ENCODE data around the gene TMEM270. TPM values are rescaled to one million over a fixed set of nuclear protein-coding genes. Genes with fewer than 3 reads are reported as not detected.
A peak's percentile ranks its signal among the peaks of the same experiment; 100 is the strongest.
"Not testable (repeated sequence)": the region's sequence is repeated elsewhere in the genome, so short reads cannot be mapped to it uniquely, and the experiment has no call there.

TMEM270 gene
- total and polyA plus RNA-seq, 2 experiments from 2014 or later, result not detected

DNA sequence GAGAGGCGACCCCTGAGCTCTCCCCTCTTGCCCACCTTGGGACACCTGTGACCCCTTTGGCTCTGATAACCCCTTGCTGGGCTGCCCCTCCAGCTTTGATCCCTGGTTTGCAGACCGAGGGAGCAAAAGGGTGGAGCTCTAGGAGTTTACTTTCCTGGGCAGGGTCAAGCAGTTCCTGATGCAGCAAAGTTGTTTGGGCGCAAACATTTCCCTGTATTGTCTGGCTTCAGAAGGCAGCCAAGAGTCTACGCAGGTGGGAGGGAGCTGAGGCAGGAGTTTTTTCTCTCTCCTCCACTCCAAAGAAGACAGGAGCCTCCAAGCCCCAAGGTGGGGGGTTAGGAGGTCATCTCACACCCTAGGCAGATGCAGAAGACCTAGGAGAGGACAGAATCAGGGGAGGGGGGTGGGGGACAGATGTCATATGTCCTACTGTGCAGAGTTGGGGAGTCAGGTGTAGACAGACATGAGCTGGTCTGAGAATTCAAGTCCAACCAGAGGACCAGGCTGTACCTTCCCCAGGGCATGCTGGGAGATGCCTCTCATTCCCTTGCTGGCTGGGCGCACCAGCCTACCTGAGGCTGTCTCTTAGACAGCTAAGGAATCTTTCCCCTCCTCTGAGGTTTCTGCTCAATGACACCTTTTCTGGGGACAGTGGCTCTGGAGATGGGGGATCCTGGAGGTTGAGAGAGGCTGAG is 20.5 kb downstream of the TMEM270 start:
- Histone ChIP-seq H3K4me1 (ENCODE audit: low read depth) (peaks cover 4% of the 10 kb centered on the region), H3K27ac (no peak overlapping the region), H3K36me3 (no peaks in the 10 kb centered on the region), H3K9me3 (ENCODE audit: low read depth) (no peaks in the 10 kb centered on the region), H3K27me3 (peaks cover 36% of the 10 kb centered on the region), H3K4me3 (no peak overlapping the region)
- no peak for DNase-seq (ENCODE audit: low read depth in 1 of 2, low spot score in 1 of 2)
- TF ChIP-seq, protein P1, sequence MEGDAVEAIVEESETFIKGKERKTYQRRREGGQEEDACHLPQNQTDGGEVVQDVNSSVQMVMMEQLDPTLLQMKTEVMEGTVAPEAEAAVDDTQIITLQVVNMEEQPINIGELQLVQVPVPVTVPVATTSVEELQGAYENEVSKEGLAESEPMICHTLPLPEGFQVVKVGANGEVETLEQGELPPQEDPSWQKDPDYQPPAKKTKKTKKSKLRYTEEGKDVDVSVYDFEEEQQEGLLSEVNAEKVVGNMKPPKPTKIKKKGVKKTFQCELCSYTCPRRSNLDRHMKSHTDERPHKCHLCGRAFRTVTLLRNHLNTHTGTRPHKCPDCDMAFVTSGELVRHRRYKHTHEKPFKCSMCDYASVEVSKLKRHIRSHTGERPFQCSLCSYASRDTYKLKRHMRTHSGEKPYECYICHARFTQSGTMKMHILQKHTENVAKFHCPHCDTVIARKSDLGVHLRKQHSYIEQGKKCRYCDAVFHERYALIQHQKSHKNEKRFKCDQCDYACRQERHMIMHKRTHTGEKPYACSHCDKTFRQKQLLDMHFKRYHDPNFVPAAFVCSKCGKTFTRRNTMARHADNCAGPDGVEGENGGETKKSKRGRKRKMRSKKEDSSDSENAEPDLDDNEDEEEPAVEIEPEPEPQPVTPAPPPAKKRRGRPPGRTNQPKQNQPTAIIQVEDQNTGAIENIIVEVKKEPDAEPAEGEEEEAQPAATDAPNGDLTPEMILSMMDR (IDR thresholded peaks at IDR 0.05; ENCODE audit: low read depth, low read length), result no peak

DNA sequence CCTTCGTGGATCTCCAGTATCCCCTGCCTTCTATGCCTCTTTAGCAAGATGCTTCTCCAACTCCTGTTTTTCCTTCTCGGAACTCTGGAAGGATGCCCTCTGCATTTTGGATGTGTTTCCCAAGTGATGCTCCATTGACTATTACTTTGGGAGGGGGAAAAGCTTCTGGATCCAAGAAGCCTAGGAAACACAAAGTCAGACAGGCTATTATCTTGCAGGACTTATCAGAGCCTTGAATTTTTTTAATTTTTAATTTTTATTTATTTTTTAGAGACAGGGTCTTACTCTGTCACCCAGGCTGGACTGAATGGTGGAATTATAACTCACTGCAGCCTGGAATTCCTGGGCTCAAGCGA is 21.1 kb downstream of the TMEM270 start:
- TF ChIP-seq, protein P1 (IDR thresholded peaks at IDR 0.05; ENCODE audit: low read depth, low read length), result no peak
- Histone ChIP-seq H3K9me3 (ENCODE audit: low read depth) (no peaks in the 10 kb centered on the region), H3K27ac (no peak overlapping the region), H3K4me1 (ENCODE audit: low read depth) (peaks cover 8% of the 10 kb centered on the region), H3K27me3 (peaks cover 36% of the 10 kb centered on the region), H3K4me3 (no peak overlapping the region), H3K36me3 (no peaks in the 10 kb centered on the region)
- no peak for DNase-seq (ENCODE audit: low read depth in 1 of 2, low spot score in 1 of 2)

DNA sequence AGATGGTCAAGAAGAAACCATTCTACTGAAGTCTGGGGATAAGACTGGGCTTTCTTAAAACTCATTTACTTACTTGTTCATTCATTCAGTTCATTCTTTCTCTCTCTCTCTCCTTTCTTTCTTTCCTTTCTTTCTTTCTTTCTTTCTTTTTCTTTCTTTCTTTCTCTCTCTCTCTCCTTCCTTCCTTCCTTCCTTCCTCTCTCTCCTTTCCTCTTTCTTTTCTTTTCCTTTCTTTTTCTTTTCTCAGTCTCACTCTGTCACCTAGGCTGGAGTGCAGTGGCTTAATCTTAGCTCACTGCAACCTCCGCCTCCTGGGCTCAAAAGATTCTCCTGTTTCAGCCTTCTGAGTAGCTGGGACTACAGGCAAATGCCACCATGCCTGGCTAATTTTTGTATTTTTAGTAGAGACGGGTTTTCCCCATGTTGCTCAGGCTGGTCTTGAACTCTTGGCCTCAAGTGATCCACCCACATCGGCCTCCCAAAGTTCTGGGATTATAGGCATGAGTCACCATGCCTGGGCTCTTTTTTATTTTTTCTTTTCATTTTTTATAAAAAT is 24.0 kb downstream of the TMEM270 start:
- not testable (repeated sequence) for H3K4me1 ChIP-seq (ENCODE audit: low read depth); H3K4me3 ChIP-seq; H3K9me3 ChIP-seq (ENCODE audit: low read depth); H3K27ac ChIP-seq; DNase-seq (ENCODE audit: low read depth in 1 of 2, low spot score in 1 of 2); H3K36me3 ChIP-seq
- peaks cover 33% of the 10 kb centered on the region for H3K27me3 ChIP-seq

DNA sequence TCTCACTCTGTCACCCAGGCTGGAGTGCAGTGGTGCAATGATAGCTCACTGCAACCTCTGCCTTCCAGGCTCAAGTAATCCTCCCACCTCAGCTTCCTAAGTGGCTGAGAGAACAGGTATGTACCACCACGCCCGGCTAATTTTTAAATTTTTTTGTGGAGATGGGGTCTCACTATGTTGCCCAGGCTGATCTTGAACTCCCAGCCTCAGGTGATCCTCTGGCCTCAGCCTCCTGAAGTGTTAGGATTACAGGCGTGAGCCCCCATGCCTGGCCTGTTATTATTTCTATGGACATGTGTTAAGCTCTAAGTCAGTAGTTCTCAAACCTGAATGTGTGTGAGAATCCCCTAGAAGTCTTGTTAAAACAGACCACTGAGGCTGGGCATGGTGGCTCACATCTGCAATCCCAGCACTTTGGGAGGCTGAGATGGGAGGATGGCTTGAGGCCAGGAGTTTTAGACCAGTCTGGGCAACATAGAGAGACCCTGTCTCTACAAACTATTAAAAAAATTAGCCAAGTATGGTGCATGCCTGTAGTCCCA is 24.5 kb downstream of the TMEM270 start:
- peaks cover 28% of the 10 kb centered on the region for H3K27me3 ChIP-seq
- H3K9me3 ChIP-seq (ENCODE audit: low read depth), result no peaks in the 10 kb centered on the region
- no peak for DNase-seq (ENCODE audit: low read depth in 1 of 2, low spot score in 1 of 2)
- H3K4me1 ChIP-seq (ENCODE audit: low read depth), result peaks cover 8% of the 10 kb centered on the region
- H3K4me3 ChIP-seq, result no peak overlapping the region
- H3K36me3 ChIP-seq, result no peaks in the 10 kb centered on the region
- TF ChIP-seq, protein P1 (IDR thresholded peaks at IDR 0.05; ENCODE audit: low read depth, low read length), result no peak
- H3K27ac ChIP-seq, result no peak overlapping the region

DNA sequence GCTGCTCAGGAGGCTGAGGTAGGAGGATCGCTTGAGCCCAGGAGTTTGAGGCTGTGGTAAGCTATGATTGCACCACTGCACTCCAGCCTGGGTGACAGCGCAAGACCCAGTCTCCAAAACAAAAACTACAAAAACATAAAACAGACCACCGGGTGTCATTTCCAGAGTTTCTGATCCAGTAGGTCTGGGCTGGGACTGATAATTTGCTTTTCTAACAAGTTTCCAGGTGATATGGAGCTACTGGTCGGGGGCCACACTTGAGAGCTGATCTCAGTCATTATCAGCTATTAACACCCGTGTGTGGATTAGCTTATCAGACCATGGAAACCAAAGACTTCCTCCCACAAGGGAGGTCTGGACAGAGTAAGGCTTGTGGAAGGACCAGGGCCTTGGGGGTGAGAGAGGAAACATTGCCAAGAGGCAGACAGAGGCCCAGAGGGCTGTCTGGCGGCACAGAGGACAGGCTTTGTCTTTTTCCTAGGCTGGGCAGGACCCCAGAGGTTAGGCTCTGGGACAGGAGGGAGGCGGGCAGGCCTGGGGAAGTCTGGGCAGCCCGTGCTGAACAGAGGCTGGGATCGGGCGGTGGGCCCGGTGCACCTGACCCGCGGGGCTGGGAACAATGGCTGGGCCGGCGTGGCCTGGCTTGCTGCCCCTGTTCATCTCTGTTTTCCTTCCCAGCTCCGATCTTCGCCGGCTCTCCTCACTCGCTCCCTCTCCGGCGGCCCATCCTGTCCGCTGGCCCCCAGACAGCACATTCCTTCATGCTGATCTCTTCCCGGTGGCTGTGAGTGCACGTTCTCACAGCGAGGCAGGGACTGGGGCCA is 25.2 kb downstream of the TMEM270 start:
- Histone ChIP-seq H3K27ac (no peak overlapping the region), H3K9me3 (ENCODE audit: low read depth) (no peaks in the 10 kb centered on the region), H3K4me1 (ENCODE audit: low read depth) (peaks cover 8% of the 10 kb centered on the region), H3K36me3 (no peaks in the 10 kb centered on the region), H3K27me3 (peaks cover 21% of the 10 kb centered on the region), H3K4me3 (no peak overlapping the region)
- DNase-seq (ENCODE audit: low read depth in 1 of 2, low spot score in 1 of 2), result peak; percentile 27 to 85
- TF ChIP-seq, protein P1 (IDR thresholded peaks at IDR 0.05; ENCODE audit: low read depth, low read length), result no peak
